NCI-H128 (cell line): ENCODE data around the gene SLCO3A1.
A peak's percentile ranks its signal among the peaks of the same experiment; 100 is the strongest.

Source experiments
- DNase-seq: peaks from one replicate; lab custom pipeline; 2025; ENCODE audit not compliant: unreplicated experiment; lab: John Stamatoyannopoulos, UW

Gene SLCO3A1

DNA sequence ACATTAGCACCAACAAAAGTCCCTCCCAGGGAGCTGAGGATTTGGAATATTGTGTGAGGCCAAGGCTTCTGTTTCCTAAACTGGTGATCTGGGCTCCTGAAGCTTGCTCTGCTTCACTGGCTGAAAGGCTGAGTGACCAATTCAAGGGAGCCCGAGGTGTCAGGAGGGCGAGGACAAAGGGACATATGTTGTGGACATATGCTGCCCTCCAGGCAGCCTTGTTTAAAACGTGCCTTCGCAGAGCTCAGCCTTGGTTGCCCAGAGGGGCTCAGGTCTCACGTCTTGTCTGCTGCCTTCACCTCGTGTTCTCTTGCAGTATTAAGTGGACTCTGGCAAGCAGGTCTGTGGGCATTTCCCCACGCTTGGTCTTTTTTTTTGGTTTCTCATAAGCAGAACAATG is 7.0 kb downstream of the SLCO3A1 start:
- DNase-seq = no peak

DNA sequence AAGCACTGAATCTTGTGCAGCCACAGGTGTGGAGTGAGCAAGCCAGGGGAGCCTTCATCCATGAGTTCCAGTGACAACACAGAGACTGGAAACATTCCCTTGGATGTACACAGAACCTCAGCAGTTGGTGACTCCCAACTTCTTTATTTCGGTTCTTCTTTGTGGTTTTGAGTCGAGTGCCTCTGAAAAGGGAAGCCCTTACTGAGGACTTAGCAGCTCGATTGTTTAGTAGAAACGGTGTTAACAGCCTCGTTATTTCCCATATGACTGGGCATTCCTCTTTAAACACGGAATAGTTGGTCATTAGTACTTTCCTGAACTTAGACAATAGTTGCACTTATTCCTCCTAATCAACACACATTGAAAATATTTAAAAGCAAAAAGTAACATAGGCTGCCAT is 7.7 kb downstream of the SLCO3A1 start:
- no peak for DNase-seq

DNA sequence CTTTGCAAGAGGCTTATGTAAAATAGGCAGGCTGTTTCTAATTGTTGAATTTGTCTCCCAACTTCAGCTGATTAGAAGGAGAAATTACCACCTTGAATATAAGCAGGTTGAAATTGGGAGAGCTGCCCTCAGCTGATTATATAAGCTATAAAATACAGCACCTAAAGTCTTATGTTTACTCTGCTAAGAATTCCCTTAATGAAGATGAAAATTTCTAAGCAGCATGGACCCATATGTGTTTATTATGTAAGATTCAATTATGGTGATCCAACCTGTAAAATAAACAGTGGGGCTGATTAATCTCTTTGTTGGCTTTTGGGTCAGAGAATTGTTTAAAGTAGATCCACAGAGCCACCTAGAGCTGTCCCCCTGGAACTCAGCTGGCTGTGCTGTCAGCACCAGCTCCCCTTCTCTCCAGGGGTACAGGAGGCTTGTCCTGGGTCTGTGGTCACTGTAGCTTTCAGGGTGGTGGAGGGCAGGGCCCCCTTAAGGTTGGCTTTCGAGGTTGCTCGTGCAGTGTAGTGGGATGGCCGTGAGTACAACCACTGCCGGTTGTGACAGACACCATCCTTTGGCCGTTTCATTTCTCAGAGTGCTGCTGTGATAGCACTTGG is 9.5 kb downstream of the SLCO3A1 start:
- DNase-seq = no peak

DNA sequence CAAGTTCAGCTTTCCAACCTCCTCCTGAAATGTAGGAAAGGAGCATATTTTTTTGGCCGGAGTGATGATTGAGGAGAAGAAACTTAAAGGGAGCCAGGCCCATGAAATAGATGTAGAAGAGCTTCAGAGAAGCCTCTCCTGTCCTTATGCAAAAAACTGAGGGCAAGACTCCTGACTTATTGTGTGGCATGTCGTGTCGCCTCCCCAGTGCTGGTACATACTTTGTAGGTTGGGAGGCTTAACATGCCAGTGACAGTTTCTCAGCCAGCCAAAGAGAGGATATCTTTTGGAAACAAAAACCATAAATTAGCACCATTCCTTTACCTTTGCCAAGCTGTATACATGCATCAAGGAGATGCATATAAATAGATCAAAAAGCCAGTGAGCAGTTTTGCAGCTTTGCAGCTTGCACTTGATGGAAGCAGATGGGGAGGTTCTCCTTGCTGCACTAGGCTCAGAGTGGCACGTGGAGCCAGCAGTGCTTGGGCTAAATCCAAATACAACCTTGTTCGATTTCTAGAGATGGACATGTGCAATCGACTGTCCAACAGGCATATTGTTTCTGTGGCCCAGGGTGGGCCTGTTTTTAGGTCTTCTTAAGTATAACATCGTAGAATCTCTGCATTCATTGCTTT is 10.2 kb downstream of the SLCO3A1 start:
- DNase-seq = no peak

DNA sequence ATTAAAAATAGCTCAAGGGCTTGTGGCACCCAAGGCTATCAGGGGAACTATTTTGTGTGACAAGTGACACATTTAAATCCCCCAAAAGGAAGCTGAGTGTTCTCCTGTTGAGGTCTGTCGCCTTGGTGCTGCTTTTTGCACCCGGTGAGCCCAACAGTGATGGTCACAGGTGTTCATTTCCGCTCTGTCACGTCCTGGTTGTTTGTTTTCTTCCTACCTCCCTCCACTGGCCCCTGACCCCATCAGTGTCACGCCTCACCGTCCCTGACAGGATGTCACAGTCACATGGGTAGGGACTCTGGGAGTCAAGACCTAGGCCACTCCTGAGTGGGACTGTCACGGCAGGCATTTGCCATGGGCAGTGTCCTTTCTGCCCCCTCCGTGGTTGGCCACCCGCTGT is 11.2 kb downstream of the SLCO3A1 start:
- no peak for DNase-seq

DNA sequence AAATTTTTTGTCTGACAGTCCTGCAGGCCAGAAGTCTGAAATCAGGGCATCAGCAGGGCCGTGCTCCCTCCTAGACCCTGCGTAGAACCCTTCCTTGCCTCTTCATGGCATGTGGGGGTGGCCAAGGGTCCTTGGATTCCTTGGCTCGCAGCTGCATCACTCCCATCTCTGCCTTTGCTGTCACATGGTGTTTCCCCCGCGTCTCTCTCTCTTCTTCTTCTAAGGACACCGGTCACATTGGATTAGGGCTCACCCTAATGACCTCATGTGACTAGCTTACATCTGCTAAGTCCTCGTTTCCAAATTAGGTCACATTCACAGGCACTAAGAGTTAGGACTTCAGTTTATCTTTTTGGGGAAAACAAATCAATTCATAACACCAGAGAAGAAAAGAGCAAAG is 12.0 kb downstream of the SLCO3A1 start:
- DNase-seq = no peak

DNA sequence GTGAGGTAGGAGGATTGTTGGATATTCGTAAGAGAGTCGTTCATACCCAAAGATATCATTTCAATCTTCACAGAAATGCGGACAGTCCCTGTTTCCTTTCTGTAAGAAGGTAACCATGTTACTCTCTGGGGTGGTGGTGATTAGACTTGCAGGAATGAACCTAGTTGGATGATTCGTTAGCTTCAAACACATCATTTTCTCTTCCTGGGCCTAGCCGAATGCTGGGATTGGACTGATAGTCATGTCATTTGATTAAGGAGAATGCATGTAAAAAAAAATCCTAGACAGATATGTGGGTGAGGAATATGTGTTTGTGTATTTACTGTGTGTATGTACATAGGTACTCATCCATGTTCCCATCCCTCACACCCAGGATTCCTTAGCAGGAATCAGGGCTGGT is 12.4 kb downstream of the SLCO3A1 start:
- no peak for DNase-seq

DNA sequence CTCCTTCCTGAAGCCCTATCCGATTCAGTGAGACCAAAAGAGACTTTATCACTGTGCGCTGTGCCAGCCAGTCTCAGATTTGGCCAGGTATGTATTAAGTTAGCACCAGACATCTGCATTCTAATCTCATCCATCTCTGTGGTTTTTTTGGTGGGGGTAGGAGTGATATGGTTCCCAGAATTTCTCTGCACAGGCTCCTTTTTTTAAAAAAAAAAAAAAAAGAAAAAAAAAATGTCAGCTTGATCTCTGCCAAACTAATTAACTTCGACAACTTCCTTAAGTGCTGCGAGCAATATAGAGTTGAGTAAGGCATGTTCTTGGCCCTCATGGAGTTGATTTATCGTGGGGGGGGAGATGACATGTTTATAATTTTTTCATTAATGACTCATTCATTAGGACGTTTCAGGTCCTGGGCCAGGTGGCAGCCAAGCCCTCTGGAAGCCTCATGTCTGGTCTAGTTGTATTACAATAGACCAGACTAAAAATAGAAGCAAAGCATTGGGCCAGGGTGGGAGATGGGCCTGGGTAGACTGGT is 12.9 kb downstream of the SLCO3A1 start:
- DNase-seq = no peak

DNA sequence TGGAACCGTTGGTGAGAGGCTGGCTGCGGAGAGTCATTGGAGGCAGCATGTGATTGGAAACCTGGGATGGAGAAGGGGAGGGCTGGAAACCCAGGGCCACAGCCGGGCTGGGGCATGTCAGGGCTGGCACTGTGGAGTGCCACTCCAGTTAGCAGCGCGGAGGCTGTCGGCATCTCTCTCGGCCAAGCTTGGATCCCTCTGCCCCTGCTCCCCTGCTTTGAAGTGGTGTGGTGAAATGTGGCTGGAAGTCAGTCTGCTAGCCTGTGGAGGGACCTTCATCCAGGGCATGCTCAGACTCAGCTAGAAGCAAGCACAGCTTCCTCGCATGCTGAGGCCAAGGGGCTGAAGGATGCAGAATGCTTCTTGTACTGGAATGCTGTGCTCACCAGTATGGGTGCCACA is 13.5 kb downstream of the SLCO3A1 start:
- DNase-seq = peak; percentile 44

DNA sequence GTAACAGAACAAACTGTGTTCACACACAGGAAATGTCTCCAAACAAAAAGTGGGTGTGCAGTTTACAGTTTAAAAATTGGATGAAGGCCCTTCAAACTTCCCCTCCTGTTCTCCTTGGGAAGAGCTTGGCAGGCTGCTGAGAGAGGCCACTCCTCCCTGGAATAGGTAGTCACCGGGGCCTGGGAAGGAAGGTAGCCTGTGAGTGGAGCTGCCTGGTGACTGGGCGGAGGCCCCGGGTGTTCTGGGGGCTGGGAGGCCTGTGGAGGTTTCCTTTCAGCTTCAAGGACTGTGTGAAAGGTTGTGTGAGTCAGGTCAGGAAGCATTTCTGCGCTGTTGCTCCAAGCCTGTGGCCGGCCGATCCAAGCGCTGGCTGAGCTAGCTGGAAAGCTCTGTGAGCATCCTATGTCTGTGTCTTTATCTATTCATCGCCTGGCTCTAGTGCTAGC is 14.1 kb downstream of the SLCO3A1 start:
- no peak for DNase-seq

DNA sequence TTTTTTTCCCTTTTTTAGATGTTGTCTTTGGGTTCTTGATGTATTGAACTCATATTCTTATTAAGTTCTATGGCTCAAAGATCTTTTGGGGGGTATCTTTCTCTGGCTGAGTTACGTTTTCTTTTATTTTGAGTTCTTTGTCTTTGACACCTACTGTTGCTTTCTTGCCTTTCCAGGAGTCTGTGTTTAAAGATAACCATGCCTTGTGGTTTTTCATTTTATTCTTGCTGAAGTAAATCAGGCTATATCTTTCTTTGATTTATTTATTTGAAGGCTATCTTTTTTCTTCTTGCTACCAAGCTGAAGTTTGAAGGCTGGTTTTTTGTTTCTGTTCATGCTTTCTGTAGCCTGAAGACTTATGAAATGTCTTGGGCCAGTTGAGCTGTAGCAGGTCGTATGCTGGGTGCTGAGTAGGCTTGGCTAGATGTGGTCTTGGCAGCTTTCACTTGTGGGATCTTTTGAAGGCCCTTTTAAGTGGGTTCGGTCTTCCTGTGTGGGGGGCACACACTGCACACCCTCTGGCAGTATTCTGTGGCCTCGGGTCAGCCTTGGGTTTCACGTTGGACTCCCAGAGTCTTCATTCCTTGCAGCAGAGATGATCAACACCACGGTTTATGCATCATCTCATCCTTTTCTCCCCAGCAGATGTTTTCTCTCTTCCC is 17.5 kb downstream of the SLCO3A1 start:
- DNase-seq = no peak

DNA sequence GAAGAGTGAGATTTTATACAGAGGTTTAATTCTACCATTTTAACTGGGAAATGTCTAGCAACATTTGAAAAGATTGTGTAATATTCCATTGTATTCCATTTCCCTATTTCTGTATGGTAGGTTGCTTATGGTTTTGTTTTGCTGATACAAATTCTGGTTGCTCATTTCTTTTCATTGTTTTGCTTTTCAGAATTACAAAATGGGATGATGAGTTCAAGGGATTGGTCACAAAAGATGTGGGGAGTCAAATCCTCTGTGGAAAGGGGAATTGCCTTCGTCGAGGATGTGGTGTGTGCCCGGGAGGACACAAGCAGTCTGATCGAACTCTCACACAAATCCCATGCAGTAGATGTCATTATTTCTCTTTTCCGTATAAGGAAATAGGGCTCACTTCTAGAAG is 18.3 kb downstream of the SLCO3A1 start:
- DNase-seq = no peak

DNA sequence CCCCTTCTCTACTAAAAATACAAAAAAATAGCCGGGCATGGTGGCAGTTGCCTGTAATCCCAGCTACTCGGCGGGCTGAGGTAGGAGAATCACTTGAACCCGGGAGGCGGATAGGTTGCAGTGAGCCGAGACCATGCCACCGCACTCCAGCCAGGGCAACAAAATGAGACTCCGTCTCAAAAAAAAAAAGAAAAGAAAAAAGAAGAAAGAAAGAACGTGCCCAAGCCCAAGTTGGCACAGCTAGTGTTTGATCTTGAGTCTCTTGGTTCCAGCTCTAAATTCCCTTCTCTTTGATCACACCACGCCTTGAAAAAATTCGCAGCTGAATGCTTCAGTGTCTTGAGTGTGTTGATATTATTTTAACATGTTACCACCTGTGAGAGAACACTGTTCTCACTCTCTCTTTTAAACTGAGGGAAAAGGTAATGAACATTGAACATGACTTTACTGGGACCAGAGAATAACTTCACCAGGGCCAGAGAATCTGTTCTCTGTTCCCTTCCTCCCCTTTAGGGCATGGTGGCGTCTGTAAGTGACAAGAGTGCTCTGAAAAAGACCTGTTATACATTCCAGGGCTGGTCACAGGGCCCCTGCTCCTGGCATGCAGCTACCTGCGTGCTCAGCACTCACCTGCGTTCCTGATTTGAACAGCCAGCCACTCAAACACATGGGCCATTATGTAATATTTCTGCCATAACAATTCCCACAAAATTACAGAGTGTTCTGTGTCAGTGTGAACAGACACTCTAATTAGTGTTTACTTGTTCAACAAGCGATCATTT is 19.0 kb downstream of the SLCO3A1 start:
- no peak for DNase-seq

DNA sequence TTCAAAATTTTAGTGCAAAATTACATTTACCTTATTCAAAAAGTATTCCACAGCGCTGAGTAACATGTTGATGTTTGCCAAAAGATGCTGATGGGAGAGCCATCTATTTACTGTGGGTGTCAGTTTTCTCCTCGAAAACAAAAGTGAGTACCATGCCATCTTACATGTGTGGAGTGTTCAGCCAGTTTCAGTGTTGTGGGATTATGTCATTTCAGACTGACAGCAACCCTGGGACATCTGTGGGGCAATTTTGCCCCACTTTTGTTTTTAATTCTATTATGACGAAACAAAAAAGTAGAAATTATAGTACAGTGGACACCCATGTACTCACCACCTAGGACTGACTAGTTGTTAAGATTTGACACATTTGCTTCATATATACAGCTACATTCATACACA is 19.6 kb downstream of the SLCO3A1 start:
- DNase-seq = no peak

DNA sequence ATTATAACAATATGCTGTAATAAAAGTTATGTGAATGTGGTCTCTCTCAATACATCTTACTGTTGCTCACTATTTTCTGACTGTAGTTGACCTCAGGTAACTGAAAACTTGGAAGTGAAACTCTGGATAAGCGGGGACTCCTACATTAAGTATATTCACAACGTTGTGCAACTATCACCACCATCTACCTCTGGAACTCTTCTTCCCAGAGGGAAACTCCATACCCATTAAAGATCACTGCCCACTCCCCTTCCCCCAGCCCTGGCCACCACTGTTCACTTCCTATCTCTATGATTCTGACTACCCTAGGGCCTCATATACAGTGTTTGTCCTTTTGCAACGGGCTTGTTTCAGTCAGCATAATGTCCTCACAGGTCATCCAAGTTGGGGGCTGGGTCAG is 20.7 kb downstream of the SLCO3A1 start:
- DNase-seq = no peak

DNA sequence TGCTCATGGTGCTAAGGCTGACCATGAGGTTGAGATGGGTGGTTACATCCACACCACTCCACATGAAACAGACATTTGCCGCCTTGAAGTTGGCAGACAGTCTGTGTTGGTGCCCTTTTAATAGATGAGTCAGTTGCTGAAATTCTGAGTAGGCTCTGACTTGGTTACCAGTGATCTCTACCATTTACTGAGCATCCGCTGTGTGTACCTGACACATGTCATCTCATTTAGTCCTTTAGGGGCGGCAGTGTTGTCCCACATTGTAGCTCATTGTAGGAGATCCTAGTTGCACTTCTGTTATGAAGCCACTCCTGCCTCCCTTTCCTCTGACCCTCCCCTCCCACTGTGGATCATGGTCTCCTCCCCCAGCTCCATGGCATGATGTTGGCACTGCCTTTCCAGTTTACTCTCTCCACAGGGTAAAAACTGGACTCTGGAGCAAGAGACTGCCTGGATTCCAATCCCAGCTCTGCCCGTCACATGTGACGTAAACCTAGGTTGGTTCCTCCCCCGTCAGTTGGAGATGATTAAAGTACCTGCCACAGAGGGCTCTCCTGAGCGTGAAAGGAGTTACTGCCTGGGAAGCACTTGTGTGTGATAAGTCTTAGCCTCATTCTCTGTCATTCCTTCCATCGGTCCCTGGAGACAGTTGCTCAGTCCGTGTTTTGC is 21.6 kb downstream of the SLCO3A1 start:
- no peak for DNase-seq

DNA sequence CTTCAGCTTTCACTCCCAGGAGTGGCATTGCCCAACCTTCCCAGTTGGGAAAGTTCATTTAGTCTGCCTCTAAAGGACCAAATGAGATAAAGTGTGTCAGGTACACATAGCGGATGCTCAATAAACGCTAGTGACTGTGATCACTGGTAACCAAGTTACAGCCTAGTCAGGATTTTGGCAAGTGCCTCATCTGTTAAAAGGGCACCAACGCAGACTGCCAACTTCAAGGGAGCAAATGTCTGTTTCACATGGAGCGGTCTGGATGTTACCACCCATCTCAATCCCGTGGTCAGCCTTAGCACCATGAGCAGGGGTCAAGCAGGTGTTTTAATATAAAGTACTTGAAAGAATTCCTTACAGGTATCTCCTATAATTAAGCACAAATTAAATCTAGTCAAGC is 22.7 kb downstream of the SLCO3A1 start:
- no peak for DNase-seq

DNA sequence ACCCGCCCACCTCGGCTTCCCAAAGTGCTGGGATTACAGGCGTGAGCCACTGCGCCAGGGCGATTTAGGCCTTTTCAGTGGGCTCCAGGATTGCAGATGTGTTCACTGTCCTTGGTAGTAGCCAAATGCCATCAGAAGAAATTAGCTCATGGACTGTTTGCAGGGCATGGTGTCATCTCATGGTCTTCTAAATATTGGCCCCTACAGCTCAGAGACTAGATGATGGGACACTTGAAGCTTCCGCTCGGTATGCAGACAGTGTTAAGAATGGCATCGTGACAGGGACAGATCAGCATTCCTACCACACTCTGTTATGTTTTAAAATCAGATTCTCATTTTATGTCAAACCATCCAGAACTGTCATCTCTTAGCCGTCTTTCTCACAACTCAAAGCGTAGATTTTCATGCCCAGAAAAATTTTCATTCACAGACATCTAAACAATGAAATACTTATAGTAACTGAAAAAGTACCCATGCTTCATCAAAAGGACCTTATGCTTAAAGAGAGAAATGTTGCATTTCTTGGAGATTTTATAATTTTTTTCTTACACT is 24.9 kb downstream of the SLCO3A1 start:
- no peak for DNase-seq

DNA sequence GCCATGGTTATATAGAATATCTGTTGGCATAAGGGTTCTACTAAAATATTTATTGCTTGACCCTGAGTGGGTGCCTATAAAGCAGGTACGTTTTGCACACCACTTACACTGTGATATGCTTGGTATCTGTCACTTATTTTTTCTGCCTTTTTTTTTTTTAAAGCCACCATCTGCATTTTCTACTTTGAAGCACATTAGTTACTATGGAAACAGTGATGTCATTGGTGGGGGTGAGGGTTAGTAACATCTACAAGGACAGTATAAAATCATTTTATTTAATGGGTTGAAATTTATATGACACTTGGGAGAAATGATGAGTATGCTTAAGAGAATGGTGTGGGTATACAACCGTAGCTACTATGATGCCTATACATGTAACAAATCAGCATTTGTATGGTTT is 25.6 kb downstream of the SLCO3A1 start:
- no peak for DNase-seq

DNA sequence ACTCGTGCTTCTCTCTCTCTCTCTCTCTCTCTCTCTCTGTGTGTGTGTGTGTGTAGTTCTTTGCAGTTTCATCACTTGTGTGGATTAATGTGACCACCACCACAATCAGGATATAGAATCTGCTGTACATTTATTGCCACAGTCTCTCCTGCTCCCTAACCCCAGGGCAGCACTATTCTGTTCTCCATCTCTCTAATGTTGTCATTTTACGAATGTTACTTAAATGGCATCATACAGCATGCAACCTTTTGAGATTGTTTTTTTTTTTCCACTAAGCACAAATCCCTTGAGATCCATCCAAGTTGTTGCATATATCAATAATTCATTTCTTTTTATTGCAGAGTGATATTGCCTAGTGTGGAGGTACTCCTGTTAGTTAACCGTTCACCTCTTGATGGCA is 26.9 kb downstream of the SLCO3A1 start:
- DNase-seq = no peak
